Chondrocyte (in vitro differentiated cells): ENCODE results near the gene GRIN3B. TPM values are rescaled to one million over a fixed set of nuclear protein-coding genes. Genes with fewer than 3 reads are reported as not detected.

ENCODE experiments used
- DNase-seq: peaks from one replicate; pipeline ENCODE4 v3.0.0; 2021; ENCODE audit warnings: mixed read lengths, low spot score
- H3K27ac Mint-ChIP-seq: one replicate; pipeline ENCODE4 v1.8.0; 2021; ENCODE audit warnings: mild to moderate bottlenecking, moderate library complexity, mixed read lengths; ENCODE audit not compliant: unreplicated experiment
- H3K27me3 Mint-ChIP-seq: 2 replicates; pipeline ENCODE4 v1.8.0; 2021; ENCODE audit warnings: low read depth, mixed read lengths
- H3K36me3 Mint-ChIP-seq: 2 replicates; pipeline ENCODE4 v1.8.0; 2021; ENCODE audit warnings: low read depth, mixed read lengths
- H3K4me1 Mint-ChIP-seq: 2 replicates; pipeline ENCODE4 v1.8.0; 2021; ENCODE audit warnings: low read depth, mild to moderate bottlenecking, mixed read lengths
- H3K4me3 Mint-ChIP-seq: one replicate; pipeline ENCODE4 v1.8.0; 2021; ENCODE audit warnings: mild to moderate bottlenecking, moderate library complexity, mixed read lengths; ENCODE audit not compliant: unreplicated experiment
- H3K9me3 Mint-ChIP-seq: 2 replicates; pipeline ENCODE4 v1.8.0; 2021; ENCODE audit warnings: low read depth, mixed read lengths
- total RNA-seq: library from RNA; stranded (reverse); gene quantifications from 3 replicates; pipeline ENCODE4 v1.2.1, GENCODE V29; 2021
- TF ChIP-seq, protein P1 (sequence below): fragments of 200-600 bp; sonication (generic); IDR thresholded peaks from 2 replicates; pipeline ENCODE4 v1.5.0; 2021; ENCODE audit warnings: antibody characterized with exemption, mild to moderate bottlenecking, moderate library complexity

The GRIN3B gene
- total RNA-seq, 1 donor from 2014 or later, result 0.67 TPM

DNA sequence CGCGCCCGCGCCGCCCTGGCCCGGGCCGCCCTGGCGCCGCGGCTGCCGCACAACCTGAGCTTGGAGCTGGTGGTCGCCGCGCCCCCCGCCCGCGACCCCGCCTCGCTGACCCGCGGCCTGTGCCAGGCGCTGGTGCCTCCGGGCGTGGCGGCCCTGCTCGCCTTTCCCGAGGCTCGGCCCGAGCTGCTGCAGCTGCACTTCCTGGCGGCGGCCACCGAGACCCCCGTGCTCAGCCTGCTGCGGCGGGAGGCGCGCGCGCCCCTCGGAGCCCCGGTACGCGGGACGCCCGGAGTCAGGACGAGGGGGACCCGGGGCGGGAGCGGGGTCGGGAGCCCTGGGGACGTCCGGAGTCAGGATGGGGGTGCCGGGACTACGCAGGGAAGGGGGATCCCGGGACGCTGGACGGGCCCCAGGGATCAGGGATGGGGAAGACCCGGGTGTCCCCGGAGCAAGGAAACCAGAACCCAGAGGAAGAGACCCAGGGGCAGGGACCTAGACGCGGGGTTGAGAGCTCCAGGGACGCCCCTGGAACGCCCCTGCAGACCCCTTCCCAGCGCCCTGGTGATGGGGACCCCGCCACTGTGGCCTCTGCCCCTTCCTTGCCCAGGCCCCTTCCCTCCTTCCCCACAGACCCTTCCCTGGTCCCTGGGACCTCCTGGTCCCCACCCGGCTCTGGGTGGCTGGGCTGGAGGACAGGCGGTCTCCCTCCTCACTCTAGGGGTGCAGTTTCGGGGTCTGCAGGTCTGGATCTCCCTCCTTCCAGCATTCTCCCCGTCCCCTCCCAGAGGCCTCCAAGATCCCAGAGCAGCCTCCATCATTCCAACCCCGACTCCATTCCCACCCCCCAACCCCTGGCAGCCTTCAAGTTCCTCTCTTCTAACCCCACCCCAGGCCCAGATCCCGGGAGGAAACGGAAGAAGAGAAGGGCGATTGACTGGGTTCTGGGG, 645 bp downstream of the GRIN3B start:
- peaks cover 28% of the 10 kb centered on the region for H3K27me3 Mint-ChIP-seq
- H3K27ac Mint-ChIP-seq, result no peak overlapping the region
- H3K9me3 Mint-ChIP-seq, result no peaks in the 10 kb centered on the region
- TF ChIP-seq, protein P1, sequence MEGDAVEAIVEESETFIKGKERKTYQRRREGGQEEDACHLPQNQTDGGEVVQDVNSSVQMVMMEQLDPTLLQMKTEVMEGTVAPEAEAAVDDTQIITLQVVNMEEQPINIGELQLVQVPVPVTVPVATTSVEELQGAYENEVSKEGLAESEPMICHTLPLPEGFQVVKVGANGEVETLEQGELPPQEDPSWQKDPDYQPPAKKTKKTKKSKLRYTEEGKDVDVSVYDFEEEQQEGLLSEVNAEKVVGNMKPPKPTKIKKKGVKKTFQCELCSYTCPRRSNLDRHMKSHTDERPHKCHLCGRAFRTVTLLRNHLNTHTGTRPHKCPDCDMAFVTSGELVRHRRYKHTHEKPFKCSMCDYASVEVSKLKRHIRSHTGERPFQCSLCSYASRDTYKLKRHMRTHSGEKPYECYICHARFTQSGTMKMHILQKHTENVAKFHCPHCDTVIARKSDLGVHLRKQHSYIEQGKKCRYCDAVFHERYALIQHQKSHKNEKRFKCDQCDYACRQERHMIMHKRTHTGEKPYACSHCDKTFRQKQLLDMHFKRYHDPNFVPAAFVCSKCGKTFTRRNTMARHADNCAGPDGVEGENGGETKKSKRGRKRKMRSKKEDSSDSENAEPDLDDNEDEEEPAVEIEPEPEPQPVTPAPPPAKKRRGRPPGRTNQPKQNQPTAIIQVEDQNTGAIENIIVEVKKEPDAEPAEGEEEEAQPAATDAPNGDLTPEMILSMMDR, result no peak
- peak overlapping the region; percentile 40 for H3K4me3 Mint-ChIP-seq
- H3K36me3 Mint-ChIP-seq, result no peaks in the 10 kb centered on the region
- no peak for DNase-seq
- peaks cover 6% of the 10 kb centered on the region for H3K4me1 Mint-ChIP-seq

DNA sequence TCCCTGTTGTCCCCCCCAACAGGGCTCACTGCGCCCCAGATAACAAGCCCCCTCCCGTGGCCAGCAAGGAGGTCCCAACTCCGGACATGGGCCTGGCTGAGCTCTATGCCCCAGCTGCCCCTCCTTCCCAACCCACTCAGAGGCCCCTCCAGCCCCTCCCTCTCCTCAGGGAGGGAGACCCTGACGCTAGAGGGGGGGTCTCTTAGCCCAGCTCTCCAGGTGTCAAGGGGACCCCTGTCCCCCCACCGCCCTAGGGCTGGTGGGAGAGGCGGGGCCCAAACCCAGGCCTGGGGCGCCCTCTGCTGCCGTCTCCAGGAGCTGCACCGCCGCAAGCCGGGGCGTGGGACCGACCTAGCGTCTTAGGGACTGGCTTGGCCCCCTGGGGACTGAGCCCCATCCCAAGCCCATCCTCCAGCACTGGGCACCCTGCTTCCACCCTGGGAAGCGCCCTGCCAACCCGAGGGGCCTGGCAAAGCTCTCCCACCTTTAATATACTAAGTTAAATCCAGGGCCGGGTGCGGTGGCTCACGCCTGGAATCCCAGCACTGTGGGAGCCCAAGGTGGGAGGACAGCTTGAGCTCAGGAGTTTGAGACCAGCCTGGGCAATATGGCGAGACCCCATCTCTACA, 1.4 kb downstream of the GRIN3B start:
- Mint-ChIP-seq H3K4me3 (no peak overlapping the region), H3K4me1 (peaks cover 2% of the 10 kb centered on the region), H3K9me3 (no peaks in the 10 kb centered on the region), H3K27ac (no peak overlapping the region), H3K36me3 (no peaks in the 10 kb centered on the region), H3K27me3 (peaks cover 25% of the 10 kb centered on the region)
- no peak for DNase-seq
- TF ChIP-seq, protein P1, result peak; percentile 92

DNA sequence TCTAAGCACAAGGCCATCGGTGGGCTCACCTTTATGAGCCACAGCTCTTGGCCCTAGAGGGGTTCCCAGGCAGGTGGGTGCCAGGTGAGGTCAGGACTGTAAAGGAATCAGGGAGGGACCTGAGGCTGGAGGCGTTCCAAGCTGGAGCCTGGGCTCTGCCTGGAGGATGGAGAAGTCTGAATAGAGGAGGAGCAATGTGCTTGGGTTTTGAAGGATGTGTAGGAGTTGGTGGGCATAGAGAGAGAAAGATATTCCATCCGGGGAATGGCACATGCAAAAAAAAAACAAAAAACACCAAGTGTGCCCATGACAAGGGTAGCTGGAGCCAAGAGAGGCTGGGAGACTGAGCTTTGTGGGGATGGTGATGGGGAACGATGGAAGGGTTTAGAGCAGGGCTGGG, 2.4 kb downstream of the GRIN3B start:
- Mint-ChIP-seq H3K27me3 (peaks cover 21% of the 10 kb centered on the region), H3K4me3 (no peak overlapping the region), H3K27ac (no peak overlapping the region), H3K9me3 (no peaks in the 10 kb centered on the region), H3K36me3 (peaks cover 1% of the 10 kb centered on the region), H3K4me1 (peaks cover 2% of the 10 kb centered on the region)
- TF ChIP-seq, protein P1, result no peak
- no peak for DNase-seq

DNA sequence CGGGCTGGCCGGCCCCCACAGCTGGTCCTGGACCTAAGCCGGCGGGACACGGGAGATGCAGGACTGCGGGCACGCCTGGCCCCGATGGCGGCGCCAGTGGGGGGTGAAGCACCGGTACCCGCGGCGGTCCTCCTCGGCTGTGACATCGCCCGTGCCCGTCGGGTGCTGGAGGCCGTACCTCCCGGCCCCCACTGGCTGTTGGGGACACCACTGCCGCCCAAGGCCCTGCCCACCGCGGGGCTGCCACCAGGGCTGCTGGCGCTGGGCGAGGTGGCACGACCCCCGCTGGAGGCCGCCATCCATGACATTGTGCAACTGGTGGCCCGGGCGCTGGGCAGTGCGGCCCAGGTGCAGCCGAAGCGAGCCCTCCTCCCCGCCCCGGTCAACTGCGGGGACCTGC, 3.1 kb downstream of the GRIN3B start:
- H3K4me3 Mint-ChIP-seq, result no peak overlapping the region
- peaks cover 2% of the 10 kb centered on the region for H3K4me1 Mint-ChIP-seq
- H3K27me3 Mint-ChIP-seq, result peaks cover 14% of the 10 kb centered on the region
- H3K27ac Mint-ChIP-seq, result no peak overlapping the region
- H3K9me3 Mint-ChIP-seq, result no peaks in the 10 kb centered on the region
- H3K36me3 Mint-ChIP-seq, result peaks cover 1% of the 10 kb centered on the region
- DNase-seq, result no peak
- TF ChIP-seq, protein P1, result no peak

DNA sequence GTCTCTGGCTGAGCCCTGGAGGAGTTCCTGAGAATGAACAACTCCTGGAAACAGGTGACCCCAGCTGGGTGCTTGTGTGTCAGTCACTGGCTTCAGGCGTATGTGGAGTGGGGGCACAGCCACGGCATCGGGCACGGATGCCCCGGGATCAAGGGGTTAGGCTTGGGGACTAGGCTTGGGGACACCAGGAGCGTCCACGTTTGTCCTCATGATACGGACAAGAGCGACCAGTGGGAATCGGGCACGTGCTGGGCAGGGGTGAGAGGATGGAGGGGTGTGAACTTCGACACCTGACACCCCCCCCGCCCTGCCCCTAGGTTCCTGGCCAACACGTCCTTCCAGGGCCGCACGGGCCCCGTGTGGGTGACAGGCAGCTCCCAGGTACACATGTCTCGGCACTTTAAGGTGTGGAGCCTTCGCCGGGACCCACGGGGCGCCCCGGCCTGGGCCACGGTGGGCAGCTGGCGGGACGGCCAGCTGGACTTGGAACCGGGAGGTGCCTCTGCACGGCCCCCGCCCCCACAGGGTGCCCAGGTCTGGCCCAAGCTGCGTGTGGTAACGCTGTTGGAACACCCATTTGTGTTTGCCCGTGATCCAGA, 4.1 kb downstream of the GRIN3B start:
- Mint-ChIP-seq H3K27ac (no peak overlapping the region), H3K4me3 (no peak overlapping the region), H3K27me3 (peaks cover 7% of the 10 kb centered on the region), H3K4me1 (no peaks in the 10 kb centered on the region), H3K9me3 (no peaks in the 10 kb centered on the region), H3K36me3 (peaks cover 3% of the 10 kb centered on the region)
- DNase-seq, result no peak
- TF ChIP-seq, protein P1, result no peak
